ENCODE results near the gene SLC12A3.

Gene SLC12A3

DNA sequence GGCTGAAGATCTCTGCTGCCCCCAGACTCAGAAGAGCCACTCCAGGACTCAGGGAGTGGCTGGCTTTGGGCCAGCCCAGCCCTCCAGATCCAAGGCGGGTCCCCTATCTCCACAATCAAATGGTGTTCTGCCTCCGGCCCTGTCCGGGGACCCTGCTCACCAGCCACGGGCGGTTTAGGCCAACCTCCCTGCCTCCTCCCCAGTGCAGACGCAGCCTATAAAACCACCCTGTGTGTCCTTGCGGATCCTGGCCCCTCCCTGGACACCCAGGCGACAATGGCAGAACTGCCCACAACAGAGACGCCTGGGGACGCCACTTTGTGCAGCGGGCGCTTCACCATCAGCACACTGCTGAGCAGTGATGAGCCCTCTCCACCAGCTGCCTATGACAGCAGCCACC lies at the start of gene SLC12A3:
TSS of gene SLC12A3 (plus strand) at position 248 of the 400 bp plus-strand sequence. CDS start at position 277, 29 bp downstream.
- no peak for DNase-seq

DNA sequence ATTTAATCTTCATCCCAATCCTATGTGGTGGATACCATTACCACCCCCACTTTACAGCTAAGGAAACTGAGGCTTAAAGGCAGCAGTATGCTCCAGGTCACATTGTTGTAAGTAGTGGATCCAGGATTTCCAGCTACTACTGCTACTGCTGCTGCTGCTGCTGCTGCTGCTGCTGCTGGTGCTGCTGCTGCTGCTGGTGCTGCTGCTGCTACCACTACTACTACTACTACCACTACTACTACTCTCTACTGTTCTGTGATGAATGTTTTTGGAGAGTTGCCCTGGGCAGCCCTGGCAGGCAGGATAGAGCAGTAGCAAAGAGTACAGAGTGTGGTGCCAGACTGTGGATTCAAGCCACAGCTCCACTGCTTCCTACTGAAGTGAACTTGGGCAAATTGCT lies 49.3 kb upstream of the SLC12A3 start:
- DNase-seq, result no peak

- DNase-seq, result no peak
Measured at GRCh38 chr16:56817056-56817455, 48.0 kb upstream of the SLC12A3 start.

GRCh38 chr16:56817938-56818337 lies 47.1 kb upstream of the SLC12A3 start:
- DNase-seq, result no peak

- no peak for DNase-seq
Measured at GRCh38 chr16:56823081-56823733, 41.8 kb upstream of the SLC12A3 start.

DNA sequence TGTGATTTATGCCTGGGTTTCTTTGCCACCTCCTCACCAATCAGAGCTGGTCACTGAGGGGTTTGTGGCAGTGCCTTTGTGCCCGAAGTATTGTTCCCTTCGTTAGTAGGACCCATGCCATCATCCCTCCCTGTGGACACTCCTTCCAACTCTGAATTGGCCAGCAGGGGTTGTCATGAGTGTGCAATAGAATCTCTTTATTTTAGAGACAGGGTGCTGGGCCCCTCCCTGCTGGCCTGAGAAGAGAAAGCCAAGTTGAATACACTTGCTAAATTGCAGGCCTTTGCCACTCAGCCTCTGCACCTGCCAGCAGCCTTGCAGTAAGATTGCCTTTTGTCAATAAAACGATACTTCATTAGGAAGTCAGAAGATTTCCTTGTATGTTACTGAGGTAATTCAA lies 40.7 kb upstream of the SLC12A3 start:
- DNase-seq, result no peak

- no peak for DNase-seq
Measured at GRCh38 chr16:56824804-56825203, 40.2 kb upstream of the SLC12A3 start.

DNA sequence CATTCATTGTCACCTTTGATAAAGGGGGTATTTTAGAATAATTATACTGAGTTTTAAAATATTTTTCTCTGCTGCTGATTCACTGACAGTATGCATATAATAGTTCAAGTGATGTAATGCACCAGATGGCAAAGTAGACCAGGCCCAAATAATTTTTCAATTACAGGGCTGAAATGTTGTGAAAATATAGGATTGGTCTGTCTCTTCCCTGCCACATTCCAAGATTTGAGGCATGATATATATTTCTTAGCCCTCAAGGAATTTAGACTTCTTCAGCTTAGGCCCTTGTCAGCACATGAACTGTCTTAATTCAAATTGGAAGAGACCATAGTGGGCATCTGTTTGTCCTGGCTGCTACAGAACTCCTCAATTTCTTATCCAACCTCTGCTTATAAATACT lies 39.2 kb upstream of the SLC12A3 start:
- no peak for DNase-seq

DNA sequence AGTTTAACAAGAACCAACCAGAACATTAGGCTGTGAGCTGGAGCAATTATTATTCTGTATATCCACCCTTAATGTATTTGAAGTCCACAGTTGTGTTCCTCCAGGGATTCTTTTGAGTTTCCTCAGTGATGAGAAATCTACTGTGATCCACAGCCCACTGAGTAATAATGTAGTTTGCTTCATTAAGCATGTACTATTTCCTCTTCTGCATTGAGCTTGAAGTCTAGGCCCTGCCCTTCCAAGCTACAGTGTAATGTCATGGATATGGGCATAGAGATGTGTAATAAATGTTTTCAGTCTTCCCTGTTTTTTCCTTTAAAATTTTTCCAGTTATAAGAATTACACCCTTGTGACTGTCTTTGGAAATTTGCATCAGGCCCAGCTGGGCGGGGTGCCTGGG lies 36.4 kb upstream of the SLC12A3 start:
- no peak for DNase-seq

DNA sequence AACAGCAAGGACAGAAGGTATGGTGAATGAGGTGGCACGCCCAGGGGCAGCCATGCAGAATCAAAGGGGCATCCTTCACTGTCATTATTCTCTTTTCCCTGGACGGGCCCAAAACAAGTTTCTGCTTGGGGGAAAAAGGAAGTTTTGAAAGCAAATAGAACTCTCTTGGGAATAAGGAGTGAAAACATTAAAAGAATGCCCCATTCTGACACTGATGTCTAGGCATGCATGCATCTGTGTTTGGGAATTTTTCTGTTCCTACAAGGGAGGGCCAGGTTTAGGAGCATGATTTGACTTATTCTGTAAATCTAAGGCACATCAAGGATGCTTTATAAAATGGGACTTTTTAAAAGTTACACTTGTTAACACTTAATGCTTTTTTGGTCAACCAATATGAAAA lies 34.3 kb upstream of the SLC12A3 start:
- DNase-seq, result no peak

GRCh38 chr16:56832768-56833167 lies 32.2 kb upstream of the SLC12A3 start:
- no peak for DNase-seq

DNA sequence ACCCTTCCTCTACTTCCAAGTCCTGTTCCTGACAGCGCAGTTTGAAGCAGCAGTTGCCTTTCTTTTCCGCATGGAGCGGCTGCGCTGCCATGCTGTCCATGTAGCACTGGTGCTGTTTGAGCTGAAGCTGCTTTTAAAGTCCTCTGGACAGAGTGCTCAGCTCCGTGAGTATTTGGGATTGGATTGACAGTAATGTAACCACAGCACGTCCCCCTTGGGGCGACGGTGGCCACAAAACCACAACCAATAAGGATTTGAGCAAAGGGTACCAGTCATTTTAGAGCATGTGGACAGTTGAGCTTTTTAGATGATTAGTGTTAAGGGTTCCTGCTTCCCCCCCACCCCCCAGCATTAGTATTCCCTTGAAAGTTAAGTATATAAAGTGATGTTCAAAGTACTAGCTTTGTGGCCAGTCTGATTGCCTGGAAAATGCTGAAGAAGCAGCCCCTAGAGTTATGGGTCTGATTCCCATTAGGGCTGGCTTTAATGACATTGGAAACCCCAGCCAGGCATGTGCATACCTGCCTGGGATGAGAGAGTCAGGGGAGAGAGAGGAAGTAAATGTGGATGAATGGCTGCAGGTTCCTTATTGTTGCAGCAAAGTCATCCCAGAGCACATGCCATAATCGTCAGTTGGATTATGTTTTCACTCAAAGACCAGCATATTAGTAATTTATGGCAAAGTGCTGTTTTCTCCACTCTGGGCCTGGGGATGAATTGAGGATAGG lies 31.6 kb upstream of the SLC12A3 start:
- no peak for DNase-seq

DNA sequence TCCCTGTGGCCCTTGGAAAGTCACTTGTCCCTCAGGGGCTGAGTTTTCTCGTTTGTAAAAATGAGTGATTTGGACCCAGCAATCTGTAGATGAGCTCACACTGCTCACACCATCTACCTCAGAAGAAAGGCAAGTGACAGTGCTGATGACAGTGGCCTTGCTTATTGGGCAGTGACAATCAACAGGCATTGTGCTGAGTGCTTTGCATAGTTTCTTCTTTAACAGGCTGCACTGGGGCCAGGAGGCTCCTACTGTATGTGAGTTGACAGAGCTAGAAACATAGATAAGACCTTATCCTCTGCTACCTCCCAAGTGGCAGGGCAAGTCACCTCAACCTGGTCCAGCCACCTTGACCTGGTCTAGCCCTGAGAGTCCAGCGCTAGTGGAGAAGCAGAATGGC lies 29.7 kb upstream of the SLC12A3 start:
- no peak for DNase-seq

DNA sequence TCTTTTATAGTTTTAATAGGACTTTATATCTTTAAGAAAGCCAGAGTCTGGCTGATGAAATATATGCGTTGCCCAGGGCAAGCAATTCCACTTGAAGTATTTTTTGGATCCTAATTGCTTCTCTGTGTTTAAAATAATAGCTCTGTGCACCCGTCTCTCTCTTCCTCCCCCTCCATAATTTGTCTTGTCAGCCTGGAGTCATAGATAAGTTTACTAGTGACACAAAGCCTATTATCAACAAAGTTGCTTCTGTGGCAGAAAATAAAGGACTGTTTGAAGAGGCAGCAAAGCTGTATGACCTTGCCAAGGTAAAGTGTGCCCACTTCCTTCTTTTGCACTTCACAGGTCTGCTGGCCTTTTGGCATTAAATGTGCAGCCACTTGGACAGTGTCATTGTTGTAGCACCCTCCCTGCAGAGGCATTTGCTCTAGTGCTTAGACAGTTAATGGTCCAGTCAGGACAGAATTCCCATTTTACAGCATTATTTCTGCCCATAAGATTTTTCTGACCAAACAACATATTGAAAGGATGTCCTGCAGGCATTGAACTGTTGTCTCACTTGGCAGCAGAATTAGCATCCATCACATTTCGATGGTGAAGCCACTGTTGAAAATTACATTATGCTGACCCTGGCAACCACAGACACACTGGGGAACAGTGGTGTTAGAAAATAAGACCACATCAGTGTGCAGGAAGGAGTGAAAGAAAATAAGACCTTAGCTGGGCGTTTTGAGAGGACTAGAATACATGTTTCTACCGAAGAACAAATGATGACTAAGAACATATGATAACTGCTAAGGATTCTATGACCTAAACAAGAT lies 28.4 kb upstream of the SLC12A3 start:
- no peak for DNase-seq

DNA sequence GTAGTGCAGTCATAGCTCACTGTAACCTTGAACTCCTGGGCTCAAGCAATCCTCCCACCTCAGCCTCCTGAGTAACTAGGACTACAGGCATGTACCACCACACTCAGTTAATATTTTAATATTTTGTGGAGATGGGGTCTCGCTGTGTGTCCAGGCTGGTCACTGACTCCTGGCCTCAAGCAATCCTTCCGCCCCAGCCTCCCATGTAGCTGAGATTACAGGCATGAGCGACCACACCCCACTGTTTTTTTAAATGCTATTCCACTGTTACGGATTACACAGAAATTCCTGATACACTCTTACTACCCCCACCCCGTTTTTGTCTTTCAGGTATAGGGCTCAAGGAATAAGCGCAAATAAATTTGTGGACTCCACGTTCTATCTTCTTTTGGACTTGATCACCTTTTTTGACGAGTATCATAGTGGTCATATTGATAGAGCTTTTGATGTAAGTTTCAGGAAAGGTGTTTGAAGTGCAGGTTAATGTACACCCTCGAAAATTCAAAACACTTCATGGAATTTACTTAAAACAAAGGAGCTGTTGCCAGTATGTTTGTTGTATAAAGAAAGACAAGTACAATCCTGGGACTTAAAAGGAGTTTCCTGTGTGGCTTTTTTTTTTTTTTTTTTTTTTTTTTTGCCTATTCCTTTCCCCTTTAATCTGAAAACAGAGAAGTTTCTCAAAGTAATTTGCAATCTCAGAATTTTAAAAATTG lies 26.2 kb upstream of the SLC12A3 start:
- no peak for DNase-seq

DNA sequence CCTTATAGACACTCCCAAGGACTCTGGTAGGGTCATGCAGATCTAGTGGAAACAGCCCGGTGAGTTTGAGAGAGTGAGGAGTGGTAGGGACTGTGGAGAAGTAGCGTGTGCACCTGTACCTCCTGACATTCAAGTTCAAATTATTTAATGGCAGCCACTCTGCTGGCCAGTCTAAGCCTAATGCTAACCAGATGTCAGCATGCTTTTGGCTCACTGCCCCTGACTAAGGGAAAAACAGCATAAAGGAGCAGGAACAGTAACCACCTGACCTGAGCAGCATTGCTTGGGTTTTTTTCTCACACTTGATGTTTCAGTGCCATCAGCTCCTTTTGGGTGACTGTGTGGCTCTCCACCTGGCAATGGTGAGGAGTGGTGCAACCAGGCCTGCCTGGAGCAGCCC lies 23.8 kb upstream of the SLC12A3 start:
- no peak for DNase-seq

- DNase-seq, result no peak
Measured at GRCh38 chr16:56841659-56842058, 23.3 kb upstream of the SLC12A3 start.

GRCh38 chr16:56842133-56842532 lies 22.9 kb upstream of the SLC12A3 start:
- no peak for DNase-seq

DNA sequence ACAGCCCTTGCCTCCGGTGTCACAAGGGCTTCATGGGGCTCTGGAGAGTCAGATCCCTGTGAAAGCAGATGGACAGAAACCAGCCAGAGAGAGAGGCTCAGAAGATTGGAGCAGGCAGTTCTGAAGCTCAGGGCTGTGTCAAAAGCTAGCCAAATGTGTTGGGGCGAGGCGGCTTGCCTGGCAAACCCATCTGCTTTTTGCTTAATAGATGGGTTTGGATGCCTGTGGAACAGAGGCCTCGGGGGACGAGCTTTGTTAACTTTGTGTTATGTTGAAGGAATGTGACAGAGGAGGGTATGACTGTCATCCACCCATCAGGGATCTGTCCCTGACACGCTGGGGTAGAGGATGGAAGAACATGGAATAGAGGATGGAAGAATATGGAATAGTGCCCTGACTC lies 21.0 kb upstream of the SLC12A3 start:
- DNase-seq, result no peak

- DNase-seq, result no peak
Measured at GRCh38 chr16:56847173-56847910, 17.7 kb upstream of the SLC12A3 start.

- no peak for DNase-seq
Measured at GRCh38 chr16:56848029-56848936, 16.7 kb upstream of the SLC12A3 start.
